Stimulated activated CD4-positive, alpha-beta T cell treated with anti-CD3 and anti-CD28 coated beads, TNF-alpha, amount 100 ng/mL, for 4 hours (primary cell): Measurements from ENCODE around the gene DCTN4.
"Not testable (repeated sequence)": the region's sequence is repeated elsewhere in the genome, so short reads cannot be mapped to it uniquely, and the experiment has no call there.

Experiments
- DNase-seq, 3 experiments: peaks; one replicate each; pipeline ENCODE4 v3.0.0-alpha.2; 2020; ENCODE audit warnings: low read depth in 3 of 3

Gene DCTN4

GRCh38 chr5:150778517-150779396 is 19.9 kb upstream of the DCTN4 start, which contains the start of gene SMIM3:
SMIM3 (plus strand) TSS chr5:150778757; CDS start chr5:150795441, 16,684 bp downstream.
- DNase-seq: peak; percentile 47 to 55 (median 48)

DNA sequence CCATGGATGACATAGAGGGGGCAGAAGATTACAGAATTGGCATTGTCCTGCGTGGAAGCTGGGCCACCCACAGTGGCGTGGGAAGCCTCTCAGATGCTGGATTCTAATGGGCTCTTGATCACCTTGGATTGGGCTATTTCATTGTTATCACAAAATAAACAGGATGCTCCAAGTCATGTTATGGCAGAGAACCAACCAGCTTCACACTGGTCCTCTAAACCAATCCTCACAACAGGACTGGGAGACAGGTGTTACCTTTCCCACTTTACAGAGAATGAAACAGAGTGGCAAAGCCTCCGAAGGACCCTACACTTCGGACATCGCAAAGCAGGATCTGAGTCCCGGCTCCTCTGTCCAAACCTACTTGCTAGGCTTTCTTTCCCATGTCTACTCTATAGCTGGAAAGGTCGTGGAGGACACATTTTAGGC is 19.3 kb upstream of the DCTN4 start:
- no peak for DNase-seq

DNA sequence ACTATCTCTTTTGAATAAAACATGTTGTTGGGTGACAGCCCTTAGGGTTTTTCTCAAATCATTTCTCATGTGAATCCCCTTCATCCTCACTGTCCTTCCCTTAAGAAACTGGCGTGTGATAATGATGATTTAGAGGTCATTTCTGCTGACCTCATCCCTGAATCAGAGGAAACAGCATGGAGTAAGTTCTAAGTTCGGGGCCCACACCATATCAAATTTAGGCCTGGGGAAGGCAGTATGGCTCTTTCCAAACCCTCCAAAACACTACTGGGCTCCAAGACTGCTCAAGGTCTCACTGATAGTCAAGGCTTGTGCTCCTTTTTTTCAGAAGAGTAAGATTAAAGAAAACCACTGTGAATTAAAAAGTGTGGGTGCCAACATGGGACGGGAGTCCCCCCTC is 18.9 kb upstream of the DCTN4 start:
- no peak for DNase-seq

DNA sequence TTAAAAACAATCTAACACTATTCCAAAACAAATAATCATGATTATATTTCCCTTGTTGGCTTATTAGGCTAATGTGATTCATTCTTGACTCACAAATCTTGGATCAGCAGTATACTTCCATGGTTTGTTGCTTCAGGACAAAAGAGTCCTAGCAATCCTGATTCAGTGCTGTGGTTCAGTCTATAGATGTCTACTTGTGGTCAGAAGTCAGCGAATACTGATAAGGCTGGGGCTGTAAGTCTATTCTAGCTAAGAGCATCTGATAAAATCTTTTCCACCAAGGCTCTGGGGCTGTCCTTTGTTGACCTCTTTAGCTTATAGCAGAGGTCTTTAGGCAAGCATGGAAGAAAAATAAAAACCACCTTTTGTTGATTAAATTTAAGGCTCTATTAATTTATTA is 15.3 kb upstream of the DCTN4 start:
- DNase-seq: no peak

DNA sequence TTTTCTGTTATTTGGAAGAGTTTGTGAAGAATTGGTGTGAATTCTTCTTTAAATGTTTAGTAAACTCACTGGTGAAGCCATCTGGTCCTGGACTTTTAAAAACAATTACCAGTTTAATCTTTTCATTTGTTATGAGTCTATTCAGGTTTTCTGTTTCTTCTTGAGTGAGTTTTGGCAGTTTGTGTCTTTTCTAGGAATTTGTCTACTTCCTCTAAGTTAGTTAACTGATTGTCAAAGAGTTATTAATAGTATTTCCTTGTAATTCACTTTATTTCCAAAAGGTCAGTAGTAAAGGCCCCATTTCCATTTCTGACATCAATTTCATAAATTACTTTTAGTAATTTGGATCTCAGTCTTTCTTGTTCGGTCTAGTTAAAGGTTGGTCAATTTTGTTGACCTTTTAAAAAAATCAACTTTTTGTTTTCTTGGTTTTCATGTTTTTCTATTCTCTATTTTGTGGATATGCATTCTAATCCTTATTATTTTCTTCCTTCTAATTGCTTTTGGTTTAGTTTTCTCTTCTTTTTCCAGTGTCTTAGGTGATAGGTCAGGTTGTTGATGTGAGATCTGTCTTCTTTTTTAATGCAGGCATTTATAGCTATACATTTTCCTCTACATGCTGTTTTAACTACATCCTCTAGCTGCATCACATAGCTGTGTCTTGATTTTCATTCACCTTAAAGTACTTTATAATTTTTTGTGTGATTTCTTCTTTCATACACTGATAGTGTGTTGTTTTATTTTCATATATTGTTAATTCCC is 12.4 kb upstream of the DCTN4 start:
- DNase-seq: no peak

GRCh38 chr5:150766251-150766650 is 7.4 kb upstream of the DCTN4 start:
- DNase-seq: no peak

DNA sequence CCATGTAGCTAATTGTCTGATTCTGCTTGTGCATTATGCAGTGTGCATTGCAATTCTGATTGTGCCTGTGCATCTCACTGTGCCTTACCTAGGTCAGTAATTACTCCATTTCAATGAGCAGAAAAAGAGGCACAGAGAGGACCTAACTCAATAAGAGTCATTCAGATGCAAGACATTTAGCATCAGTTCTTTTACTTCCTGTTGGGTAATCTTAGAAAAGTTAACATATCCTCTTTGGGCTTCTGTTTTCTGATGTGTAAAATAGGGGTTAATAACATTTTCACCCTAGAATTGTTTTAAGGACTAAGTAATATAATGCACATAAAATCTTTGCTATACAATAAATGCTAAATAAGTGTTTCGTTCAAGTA is 7.0 kb upstream of the DCTN4 start:
- no peak for DNase-seq

DNA sequence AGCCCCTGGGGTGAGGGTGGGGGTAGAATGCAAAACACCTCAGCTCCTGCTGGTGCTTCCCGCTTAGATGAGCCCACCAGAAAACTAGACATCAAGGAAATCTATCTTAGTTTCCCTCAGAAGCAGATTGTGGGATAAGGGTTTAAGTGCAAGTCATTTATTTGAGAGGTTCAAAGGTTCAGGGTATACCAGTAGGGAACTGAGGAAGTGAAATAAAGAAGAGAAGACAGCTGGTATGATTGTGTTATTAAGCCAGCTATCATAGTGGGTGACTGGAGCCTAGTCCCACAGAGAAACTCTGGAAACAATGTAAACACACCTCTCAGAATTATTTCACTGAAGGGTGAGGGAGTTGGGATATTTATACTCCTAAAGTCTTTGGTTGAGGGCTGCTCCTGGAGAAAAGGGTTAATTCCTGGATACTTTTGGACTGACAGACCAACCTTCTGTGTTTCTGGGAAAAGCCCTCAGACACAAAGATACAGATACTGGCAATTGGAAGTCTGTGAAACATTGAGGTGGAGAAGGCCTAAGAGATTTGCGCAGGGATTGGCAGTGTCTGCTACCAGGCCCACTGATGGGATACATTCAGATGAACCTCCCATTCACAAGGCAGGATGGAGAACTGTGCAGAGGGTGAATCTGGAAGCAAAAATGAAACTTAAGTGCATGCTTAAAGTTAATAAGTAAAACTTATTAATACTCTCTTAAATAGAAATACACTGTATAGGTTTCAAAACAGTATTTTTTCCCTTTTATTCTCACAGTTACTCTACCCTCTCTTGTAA is 6.4 kb upstream of the DCTN4 start:
- no peak for DNase-seq

DNA sequence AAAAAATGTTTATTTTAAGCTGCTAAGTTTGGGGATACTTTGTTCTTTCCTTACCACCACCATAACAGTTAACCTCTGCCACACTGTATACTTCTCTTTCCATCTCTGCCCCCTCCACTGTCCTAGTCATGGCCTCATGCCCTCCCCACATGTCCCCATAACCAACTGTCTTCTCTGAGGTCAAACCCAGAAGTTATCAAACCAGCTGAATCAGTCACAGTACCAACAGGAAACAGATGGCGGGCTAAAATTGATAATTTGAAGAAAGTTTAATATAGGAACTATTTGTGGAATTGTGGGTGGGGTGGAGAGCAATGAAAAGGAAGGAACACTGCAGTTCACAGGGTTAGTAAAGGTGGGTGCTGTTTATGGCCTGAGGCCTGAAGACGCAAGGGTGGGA is 5.7 kb upstream of the DCTN4 start:
- no peak for DNase-seq

DNA sequence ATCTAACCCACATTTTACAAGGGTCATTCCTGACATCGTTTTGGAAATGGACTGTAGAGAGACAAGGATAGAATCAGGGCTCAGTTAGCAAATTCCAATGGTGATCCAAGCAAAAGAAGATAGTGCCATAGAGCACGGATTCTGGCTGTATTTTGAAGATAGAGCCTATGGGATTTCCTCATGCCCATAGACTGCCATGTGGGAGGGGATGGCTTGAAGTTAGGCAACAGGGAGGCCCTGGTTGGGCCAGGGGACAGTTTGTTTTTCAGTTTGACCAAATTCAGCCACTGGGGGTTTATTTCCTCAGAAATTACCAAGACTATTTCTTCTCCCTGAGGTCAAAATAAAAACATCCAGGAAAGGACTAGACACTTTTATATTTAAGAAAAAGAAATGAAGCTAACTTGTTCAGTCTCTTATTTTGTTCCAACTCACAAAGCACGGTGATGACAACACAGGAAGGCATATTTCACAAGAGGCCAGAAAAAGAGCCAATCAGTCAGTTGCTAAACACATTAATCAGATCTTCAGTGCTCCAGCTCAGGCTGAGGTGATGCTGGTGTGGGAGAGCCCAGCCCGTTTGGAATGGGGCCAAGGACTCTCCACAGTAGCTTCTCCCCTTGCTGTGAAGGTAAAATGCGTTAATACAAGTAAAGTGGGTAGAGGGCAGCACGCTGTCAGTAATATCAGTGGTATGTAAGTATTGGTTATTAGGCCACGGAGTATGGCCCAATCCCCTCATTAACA is 4.4 kb upstream of the DCTN4 start:
- no peak for DNase-seq

DNA sequence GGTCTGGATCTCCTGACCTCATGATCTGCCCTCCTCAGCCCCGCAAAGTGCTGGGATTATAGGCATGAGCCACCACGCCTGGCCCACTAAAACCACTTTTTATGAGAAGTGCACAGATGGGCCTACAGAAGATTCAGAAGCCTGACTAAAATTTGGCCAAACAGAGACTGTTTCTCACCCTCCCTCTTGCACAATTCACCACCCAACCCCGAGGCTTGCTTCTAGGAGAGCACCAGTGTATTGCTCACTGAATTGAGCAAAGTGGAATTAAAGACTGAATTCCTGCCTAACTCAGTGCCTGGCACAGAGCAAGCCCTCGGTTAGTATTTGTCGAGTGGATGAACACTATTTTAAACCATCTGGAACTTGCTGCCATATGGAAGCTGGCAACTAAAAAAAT is 3.4 kb upstream of the DCTN4 start:
- DNase-seq: no peak

DNA sequence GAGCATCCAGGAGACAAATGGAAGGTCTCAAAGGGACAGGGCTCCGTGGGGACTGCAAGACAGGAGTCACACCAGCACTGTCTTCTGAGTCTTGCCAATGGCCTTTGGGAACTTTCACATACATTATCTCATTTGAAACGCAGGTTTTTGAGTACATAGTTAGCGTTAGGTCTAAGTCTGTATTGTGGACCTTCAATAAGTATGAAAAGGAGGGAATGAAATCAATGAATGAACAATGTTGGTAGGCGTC is 442 bp upstream of the DCTN4 start:
- no peak for DNase-seq

DNA sequence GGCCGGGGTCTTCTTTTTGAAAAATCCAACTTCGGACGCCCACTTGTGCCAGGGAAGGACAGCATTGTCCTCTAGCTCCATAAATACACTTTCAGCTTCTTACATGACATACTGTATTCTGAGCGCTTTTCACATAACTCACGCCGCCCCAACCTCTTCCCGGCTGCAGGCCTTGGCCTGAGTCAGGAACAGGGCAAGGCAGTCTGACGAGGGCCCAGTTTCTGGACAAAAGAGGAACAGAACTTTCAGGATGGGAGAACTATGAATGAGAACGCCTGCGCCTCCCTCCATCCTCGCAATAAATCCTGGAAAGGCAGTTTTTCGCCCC is 650 bp downstream of the DCTN4 start:
- no peak for DNase-seq

- no peak for DNase-seq
Observed at GRCh38 chr5:150757087-150757649, 1.6 kb downstream of the DCTN4 start.

- no peak for DNase-seq
Observed at GRCh38 chr5:150753863-150754262, 5.0 kb downstream of the DCTN4 start.

DNA sequence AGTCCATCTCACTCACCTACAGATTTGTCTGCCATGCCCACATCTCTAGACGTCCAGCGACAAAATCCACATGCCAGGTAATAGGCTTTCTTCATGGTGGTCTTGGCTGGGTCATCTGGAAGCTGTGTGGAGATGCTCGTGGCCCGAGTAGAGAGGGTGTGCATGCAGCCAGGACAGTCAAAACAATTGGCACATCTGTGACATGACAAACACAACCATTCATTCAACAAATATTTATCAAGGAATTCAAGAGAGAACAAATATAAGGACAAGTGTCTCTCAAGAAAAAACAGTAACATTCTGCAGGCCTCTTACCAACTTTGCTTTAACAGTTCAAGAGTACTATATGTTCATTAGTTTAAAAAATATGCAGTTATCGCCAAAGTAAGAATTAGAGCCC is 5.4 kb downstream of the DCTN4 start:
- no peak for DNase-seq

GRCh38 chr5:150751096-150751891 is 7.5 kb downstream of the DCTN4 start:
- no peak for DNase-seq

DNA sequence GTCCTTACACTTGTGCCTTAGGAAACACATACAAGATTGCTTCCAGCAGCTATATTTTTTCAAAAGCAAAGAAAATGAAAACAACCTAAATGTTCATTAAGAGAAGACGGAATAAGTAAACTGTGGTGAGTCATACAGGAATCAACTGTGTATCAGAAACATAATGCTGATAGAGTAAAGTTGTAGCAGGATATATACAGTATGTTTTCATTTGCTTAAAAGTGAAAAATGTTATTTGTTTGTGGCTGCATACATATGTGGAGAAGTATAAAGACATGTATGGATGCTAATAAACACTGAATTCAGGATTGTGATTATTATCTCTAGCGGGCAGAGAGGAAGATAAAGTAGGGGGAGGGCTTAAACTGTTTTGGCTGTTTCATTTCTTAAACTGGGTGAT is 8.3 kb downstream of the DCTN4 start:
- DNase-seq: no peak

GRCh38 chr5:150743142-150743488 is 15.7 kb downstream of the DCTN4 start:
- DNase-seq: not testable (repeated sequence)

- DNase-seq: not testable (repeated sequence)
Observed at GRCh38 chr5:150742455-150743141, 16.2 kb downstream of the DCTN4 start.
